Smooth muscle cell (in vitro differentiated cells): ENCODE measurements around the gene ORAI3. TPM values are rescaled to one million over a fixed set of nuclear protein-coding genes. Genes with fewer than 3 reads are reported as not detected.

Experiments
- DNase-seq: peaks from one replicate; lab custom pipeline; 2025; ENCODE audit not compliant: unreplicated experiment; lab: John Stamatoyannopoulos, UW
- H2AFZ ChIP-seq: fragments of 200-600 bp; sonication (generic); 2 replicates; pipeline ENCODE4 v1.6.0; 2016; ENCODE audit warnings: antibody characterized with exemption, low read depth, mild to moderate bottlenecking
- H3F3A ChIP-seq: fragments of 200-600 bp; sonication (generic); 2 replicates; pipeline ENCODE4 v1.6.0; 2017; ENCODE audit warnings: antibody characterized with exemption, low read depth
- H3K27ac ChIP-seq: fragments of 200-600 bp; sonication (generic); 2 replicates; pipeline ENCODE4 v1.5.1; 2016; ENCODE audit warnings: low read depth, mild to moderate bottlenecking
- H3K27me3 ChIP-seq: fragments of 200-600 bp; sonication (generic); 2 replicates; pipeline ENCODE4 v1.6.1; 2016; ENCODE audit warnings: low read depth, mild to moderate bottlenecking
- H3K36me3 ChIP-seq: fragments of 200-600 bp; sonication (generic); 2 replicates; pipeline ENCODE4 v1.5.1; 2016; ENCODE audit warnings: low read depth
- H3K4me1 ChIP-seq: fragments of 200-600 bp; sonication (generic); 2 replicates; pipeline ENCODE4 v1.5.1; 2016; ENCODE audit warnings: low read depth
- H3K4me2 ChIP-seq: fragments of 200-600 bp; sonication (generic); 2 replicates; pipeline ENCODE4 v1.6.0; 2016; ENCODE audit warnings: mild to moderate bottlenecking
- H3K4me3 ChIP-seq: fragments of 200-600 bp; sonication (generic); 2 replicates; pipeline ENCODE4 v1.5.1; 2016; ENCODE audit warnings: mild to moderate bottlenecking
- H3K79me2 ChIP-seq: fragments of 200-600 bp; sonication (generic); 2 replicates; pipeline ENCODE4 v1.6.0; 2016; ENCODE audit warnings: low read depth, mild to moderate bottlenecking
- H3K9ac ChIP-seq: fragments of 200-600 bp; sonication (generic); 2 replicates; pipeline ENCODE4 v1.6.0; 2016; ENCODE audit warnings: low read depth
- H3K9me3 ChIP-seq: fragments of 200-600 bp; sonication (generic); replicated peaks from 2 replicates; pipeline ENCODE4 v1.5.1; 2016; ENCODE audit warnings: low read depth
- H4K20me1 ChIP-seq: fragments of 200-600 bp; sonication (generic); 2 replicates; pipeline ENCODE4 v1.6.0; 2016; ENCODE audit warnings: low read depth
- CTCF ChIP-seq: fragments of 200-600 bp; sonication (generic); IDR thresholded peaks from 2 replicates; pipeline ENCODE4 v1.5.1; 2017; ENCODE audit warnings: borderline replicate concordance, mild to moderate bottlenecking, antibody characterized with exemption; ENCODE audit not compliant: insufficient read depth, poor library complexity, severe bottlenecking
- WGBS: methylation state at CpG from one replicate; pipeline ENCODE4 v1.1.7; 2016; ENCODE audit warnings: low lambda C conversion rate; 5-methylcytosine and 5-hydroxymethylcytosine counted together
- polyA plus RNA-seq: library from polyadenylated mRNA; unstranded; fragments of >200 nt; fragmentation: Nextera tagmentation; extraction: Ambion mirVana; gene quantifications from 2 replicates; pipeline ENCODE4 v1.2.1, GENCODE V29; 2016
- total RNA-seq: library from RNA; depleted of rRNA; stranded (reverse); fragments of >200 nt; gene quantifications from 2 replicates; pipeline ENCODE4 v1.2.3, GENCODE V29; 2014

Gene ORAI3
- total and polyA plus RNA-seq, 2 experiments from 2014 or later: 34.9 to 39.4 TPM

- H3K4me1 ChIP-seq: peaks cover 5% of the 10 kb centered on the region
- TF ChIP-seq CTCF: no peak
- H4K20me1 ChIP-seq: no peaks in the 10 kb centered on the region
- 83% methylated on average over 19 of the region's 20 CpGs for WGBS
- no peaks in the 10 kb centered on the region for H3K79me2 ChIP-seq
- H3K27me3 ChIP-seq: no peaks in the 10 kb centered on the region
- H3F3A ChIP-seq: no peaks in the 10 kb centered on the region
- no peak overlapping the region for H3K9ac ChIP-seq
- no peak overlapping the region for H2AFZ ChIP-seq
- H3K27ac ChIP-seq: no peak overlapping the region
- DNase-seq: no peak
- H3K4me2 ChIP-seq: peak overlapping the region; percentile 86
- H3K4me3 ChIP-seq: peak overlapping the region; percentile 43
- H3K9me3 ChIP-seq: no peaks in the 10 kb centered on the region
- H3K36me3 ChIP-seq: no peaks in the 10 kb centered on the region
Measured at GRCh38 chr16:30985401-30986128, 36.7 kb downstream of the ORAI3 start.

- no peak overlapping the region for H3K4me3 ChIP-seq
- H3K4me1 ChIP-seq: peaks cover 5% of the 10 kb centered on the region
- no peaks in the 10 kb centered on the region for H3K27me3 ChIP-seq
- DNase-seq: no peak
- no peaks in the 10 kb centered on the region for H3K9me3 ChIP-seq
- TF ChIP-seq CTCF: no peak
- H3K36me3 ChIP-seq: no peaks in the 10 kb centered on the region
- no peak overlapping the region for H3K27ac ChIP-seq
- no peak overlapping the region for H3K4me2 ChIP-seq
- H4K20me1 ChIP-seq: no peaks in the 10 kb centered on the region
- H3F3A ChIP-seq: no peaks in the 10 kb centered on the region
- H3K9ac ChIP-seq: no peak overlapping the region
- no peak overlapping the region for H2AFZ ChIP-seq
- H3K79me2 ChIP-seq: no peaks in the 10 kb centered on the region
- WGBS: 95% methylated on average over 29 of the region's 29 CpGs
Measured at GRCh38 chr16:30986129-30986991, 37.5 kb downstream of the ORAI3 start.

- Histone ChIP-seq H3K27me3 (no peaks in the 10 kb centered on the region), H3K4me3 (no peak overlapping the region), H3K9ac (no peak overlapping the region), H3K27ac (no peak overlapping the region), H3K36me3 (no peaks in the 10 kb centered on the region), H2AFZ (no peak overlapping the region), H3K9me3 (no peaks in the 10 kb centered on the region), H4K20me1 (no peaks in the 10 kb centered on the region), H3K4me1 (peaks cover 5% of the 10 kb centered on the region), H3K4me2 (no peak overlapping the region), H3F3A (no peaks in the 10 kb centered on the region), H3K79me2 (no peaks in the 10 kb centered on the region)
- DNase-seq: no peak
- WGBS: 94% methylated on average over 30 of the region's 30 CpGs
- no peak for TF ChIP-seq CTCF
Measured at GRCh38 chr16:30987581-30988190, 38.8 kb downstream of the ORAI3 start.
